Measurements from ENCODE around the gene CEP192. TPM values are rescaled to one million over a fixed set of nuclear protein-coding genes. Genes with fewer than 3 reads are reported as not detected.

Gene CEP192
- total and polyA plus RNA-seq, 10 of the 15 experiments (the other 5 are each of a cell fraction or from before 2014, with no cell fraction given), result 15.4 to 58.2 (median 29.6) TPM

GRCh38 chr18:12990967-12991820, at the start of gene CEP192 (continued):
- TF ChIP-seq, protein P1, sequence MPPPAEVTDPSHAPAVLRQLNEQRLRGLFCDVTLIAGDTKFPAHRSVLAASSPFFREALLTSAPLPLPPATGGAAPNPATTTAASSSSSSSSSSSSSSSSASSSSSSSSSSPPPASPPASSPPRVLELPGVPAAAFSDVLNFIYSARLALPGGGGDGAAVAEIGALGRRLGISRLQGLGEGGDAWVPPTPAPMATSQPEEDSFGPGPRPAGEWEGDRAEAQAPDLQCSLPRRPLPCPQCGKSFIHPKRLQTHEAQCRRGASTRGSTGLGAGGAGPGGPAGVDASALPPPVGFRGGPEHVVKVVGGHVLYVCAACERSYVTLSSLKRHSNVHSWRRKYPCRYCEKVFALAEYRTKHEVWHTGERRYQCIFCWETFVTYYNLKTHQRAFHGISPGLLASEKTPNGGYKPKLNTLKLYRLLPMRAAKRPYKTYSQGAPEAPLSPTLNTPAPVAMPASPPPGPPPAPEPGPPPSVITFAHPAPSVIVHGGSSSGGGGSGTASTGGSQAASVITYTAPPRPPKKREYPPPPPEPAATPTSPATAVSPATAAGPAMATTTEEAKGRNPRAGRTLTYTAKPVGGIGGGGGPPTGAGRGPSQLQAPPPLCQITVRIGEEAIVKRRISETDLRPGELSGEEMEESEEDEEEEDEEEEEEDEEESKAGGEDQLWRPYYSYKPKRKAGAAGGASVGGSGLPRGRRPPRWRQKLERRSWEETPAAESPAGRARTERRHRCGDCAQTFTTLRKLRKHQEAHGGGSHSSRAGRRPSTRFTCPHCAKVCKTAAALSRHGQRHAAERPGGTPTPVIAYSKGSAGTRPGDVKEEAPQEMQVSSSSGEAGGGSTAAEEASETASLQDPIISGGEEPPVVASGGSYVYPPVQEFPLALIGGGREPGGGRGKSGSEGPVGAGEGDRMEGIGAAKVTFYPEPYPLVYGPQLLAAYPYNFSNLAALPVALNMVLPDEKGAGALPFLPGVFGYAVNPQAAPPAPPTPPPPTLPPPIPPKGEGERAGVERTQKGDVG (CRISPR knock-in tag; IDR thresholded peaks at IDR 0.05), result no peak
- TF ChIP-seq ZZZ3 (IDR thresholded peaks at IDR 0.05; ENCODE audit: control insufficient read depth, insufficient read length, low read depth) (no peak), BCL11A (IDR thresholded peaks at IDR 0.05; ENCODE audit: low read depth, low read length) (no peak), WRNIP1 (IDR thresholded peaks at IDR 0.05; ENCODE audit: borderline replicate concordance, low read depth, low read length) (no peak), KAT2A (conservative IDR thresholded peaks at IDR 0.05; ENCODE audit: control insufficient read depth, low read depth, low read length) (no peak), FOS (IDR thresholded peaks at IDR 0.05; ENCODE audit: borderline replicate concordance, extremely low read depth, insufficient read length) (peak; percentile 72), RAD21 (IDR thresholded peaks at IDR 0.05; ENCODE audit: insufficient read depth, low read depth, low read length) (no peak), SREBF1 (IDR thresholded peaks at IDR 0.05; ENCODE audit: low read length) (no peak), SP1 (IDR thresholded peaks at IDR 0.05; ENCODE audit: low read depth, low read length) (peak; percentile 93), YY1 (IDR thresholded peaks at IDR 0.05; ENCODE audit: low read depth, low read length) (peak; percentile 75), ZNF274 (IDR thresholded peaks at IDR 0.05; ENCODE audit: insufficient read depth, insufficient read length) (no peak)
- TF ChIP-seq, protein P2, sequence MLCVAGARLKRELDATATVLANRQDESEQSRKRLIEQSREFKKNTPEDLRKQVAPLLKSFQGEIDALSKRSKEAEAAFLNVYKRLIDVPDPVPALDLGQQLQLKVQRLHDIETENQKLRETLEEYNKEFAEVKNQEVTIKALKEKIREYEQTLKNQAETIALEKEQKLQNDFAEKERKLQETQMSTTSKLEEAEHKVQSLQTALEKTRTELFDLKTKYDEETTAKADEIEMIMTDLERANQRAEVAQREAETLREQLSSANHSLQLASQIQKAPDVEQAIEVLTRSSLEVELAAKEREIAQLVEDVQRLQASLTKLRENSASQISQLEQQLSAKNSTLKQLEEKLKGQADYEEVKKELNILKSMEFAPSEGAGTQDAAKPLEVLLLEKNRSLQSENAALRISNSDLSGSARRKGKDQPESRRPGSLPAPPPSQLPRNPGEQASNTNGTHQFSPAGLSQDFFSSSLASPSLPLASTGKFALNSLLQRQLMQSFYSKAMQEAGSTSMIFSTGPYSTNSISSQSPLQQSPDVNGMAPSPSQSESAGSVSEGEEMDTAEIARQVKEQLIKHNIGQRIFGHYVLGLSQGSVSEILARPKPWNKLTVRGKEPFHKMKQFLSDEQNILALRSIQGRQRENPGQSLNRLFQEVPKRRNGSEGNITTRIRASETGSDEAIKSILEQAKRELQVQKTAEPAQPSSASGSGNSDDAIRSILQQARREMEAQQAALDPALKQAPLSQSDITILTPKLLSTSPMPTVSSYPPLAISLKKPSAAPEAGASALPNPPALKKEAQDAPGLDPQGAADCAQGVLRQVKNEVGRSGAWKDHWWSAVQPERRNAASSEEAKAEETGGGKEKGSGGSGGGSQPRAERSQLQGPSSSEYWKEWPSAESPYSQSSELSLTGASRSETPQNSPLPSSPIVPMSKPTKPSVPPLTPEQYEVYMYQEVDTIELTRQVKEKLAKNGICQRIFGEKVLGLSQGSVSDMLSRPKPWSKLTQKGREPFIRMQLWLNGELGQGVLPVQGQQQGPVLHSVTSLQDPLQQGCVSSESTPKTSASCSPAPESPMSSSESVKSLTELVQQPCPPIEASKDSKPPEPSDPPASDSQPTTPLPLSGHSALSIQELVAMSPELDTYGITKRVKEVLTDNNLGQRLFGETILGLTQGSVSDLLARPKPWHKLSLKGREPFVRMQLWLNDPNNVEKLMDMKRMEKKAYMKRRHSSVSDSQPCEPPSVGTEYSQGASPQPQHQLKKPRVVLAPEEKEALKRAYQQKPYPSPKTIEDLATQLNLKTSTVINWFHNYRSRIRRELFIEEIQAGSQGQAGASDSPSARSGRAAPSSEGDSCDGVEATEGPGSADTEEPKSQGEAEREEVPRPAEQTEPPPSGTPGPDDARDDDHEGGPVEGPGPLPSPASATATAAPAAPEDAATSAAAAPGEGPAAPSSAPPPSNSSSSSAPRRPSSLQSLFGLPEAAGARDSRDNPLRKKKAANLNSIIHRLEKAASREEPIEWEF (IDR thresholded peaks at IDR 0.05; ENCODE audit: insufficient replicate concordance, low read depth, low read length), result no peak
